NCI-H2227 (cell line): ENCODE results near the gene TLN1.

Source experiments
- DNase-seq: peaks from one replicate; lab custom pipeline; 2025; ENCODE audit not compliant: unreplicated experiment; lab: John Stamatoyannopoulos, UW

TLN1 gene

DNA sequence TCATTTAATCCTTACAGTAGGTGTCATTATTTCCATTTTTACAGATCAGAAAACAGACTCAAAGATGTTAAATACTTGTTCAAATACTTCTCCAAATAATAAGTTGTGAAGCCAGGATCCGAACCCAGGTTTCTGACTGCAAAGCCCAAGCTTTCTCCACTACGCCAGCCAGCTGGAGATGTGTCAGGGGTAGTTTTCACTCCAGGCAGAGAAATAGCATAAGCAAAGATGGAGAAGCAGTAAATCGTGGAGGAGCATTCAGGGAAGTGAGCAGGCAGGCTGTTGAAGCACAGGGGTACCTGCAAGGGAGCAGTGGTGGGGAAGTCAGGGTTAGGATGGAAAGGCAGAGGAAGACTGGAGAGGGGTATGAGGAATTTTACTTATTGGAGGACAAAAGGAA is 2.9 kb downstream of the TLN1 start:
- DNase-seq, result no peak

DNA sequence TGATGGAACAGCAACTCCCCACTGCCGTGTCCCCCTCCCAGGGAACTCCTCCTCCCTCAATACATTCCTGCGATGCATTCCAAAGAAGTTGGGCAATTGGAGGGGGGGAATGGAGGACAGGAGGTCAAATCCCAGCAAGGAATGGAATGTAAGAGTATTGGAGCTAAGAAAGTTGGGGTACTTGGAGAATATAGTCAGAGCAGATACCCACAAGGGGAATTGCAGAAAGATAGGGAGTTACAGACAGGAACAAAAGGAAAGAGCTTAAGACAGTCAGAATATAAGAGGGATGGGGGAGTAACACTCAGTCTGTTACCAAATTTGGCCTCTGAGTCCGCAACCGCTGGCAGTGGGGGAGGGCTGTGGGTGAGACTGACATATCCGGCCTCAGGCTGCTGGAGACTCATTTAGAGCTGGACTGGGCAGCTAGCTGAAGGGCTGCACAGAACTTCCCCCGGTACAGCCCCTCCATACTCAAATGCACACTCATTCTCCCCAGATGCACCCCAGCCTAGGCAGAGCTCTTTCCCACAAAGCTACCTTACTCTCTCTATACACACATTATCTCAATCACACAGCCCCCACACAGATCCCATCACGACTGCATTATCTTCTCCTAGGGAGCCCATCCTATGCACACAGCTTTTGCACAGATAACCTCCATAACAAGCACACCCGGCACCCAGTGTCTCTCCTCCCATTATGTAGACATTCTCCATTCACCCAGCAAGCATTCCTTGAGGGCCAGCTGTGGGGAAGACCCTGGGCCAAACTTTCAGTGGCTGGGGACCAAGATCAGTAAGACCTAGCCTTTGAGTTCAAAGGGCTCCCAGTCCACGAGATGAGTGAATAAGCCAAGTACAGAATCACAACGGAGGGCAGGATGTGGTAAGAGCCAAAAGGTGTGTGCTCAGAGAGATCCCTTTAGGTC is 3.7 kb downstream of the TLN1 start:
- no peak for DNase-seq

DNA sequence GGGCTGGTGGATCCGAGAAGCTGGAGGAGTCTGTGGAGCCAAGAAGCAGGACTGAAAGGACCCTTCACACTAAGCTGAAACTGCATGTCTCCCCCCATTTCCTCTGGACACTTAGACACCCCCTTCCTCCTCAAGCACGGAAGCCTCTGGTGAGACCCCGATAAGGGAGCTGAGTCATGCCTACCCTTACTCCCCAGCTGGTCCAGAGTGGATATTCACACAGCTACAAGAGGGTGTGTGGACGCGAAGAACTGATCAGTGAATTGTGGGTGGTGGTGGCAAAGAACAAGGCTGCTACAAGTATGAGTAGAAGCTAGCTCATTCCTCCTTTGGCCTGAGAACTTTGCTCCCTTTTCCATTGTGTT is 4.3 kb downstream of the TLN1 start:
- DNase-seq, result no peak

DNA sequence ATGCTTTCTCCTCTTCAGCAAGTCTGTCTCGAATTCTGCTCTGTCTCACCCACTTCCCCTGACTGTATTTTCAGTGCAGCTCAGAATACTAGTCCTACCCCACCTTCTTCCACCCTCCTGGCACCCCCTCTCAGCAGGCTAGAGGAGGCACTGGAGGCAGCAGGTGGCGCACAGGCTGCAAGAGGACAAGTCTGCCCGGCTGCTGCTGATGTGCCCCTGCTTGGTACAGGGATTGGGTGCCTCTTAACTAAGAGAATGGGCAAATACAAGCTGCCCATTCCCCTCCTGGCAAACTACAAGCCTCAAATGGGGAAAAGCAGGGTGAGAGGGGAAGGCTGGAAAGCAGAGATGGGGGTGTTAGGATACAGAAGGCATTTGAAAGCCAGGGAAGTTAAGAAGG is 5.1 kb downstream of the TLN1 start:
- DNase-seq, result no peak

DNA sequence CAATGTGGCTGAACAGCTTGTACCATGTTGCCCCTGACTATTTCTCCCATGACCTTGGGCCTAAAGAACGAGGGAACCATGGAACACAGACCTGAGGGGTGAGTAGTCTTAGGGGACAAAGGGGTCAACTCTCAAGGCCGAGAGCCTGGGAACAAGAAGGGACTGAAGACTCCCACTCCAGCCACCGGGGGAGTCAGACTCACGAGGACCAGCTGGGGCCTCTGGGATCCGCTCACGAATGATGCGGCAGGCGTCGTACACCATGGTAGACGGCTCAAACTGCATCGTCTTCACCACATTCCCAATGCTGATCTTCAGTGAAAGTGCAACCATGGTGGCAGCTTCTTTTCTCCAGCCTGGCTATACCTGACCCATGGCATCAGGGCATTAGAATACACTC is 6.6 kb downstream of the TLN1 start:
- DNase-seq, result no peak

DNA sequence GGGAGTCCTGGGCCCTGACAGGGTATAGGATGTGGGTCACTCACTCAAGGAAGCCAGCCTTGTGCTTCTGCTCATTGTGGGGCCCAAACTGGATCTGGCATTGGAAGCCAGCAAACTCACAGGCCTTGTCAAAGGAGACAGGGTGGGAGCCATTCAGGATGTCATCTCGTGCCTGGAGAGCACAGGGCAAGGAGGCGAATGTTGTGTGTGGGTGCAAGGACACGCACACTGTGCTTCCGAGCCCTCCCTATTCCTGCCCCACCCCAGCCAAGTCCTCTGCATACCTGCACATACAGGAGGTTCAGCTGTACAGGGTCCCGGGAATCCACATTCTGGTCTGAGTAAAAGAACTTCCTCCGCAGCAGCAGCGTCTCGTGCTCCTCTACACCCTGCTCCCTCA is 8.1 kb downstream of the TLN1 start:
- no peak for DNase-seq

DNA sequence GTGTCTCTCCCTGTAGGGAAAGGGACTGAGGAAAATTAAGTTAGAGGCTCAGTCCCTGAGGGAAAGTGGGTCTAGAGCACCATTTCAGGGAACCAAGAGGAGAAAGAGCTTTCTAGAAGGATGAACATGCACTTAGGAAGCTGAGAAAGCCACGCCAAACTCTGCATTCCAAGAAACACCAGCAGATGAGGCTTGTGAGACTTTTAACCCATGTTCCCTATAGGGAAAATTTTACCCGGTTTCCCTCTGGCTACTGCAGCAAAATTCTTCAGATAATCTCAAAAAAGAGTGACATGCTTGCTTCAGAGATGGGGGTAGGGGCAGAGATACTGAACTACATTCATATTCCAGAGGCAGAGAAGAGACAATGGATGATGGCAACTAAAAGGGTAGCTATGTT is 8.6 kb downstream of the TLN1 start:
- DNase-seq, result no peak

DNA sequence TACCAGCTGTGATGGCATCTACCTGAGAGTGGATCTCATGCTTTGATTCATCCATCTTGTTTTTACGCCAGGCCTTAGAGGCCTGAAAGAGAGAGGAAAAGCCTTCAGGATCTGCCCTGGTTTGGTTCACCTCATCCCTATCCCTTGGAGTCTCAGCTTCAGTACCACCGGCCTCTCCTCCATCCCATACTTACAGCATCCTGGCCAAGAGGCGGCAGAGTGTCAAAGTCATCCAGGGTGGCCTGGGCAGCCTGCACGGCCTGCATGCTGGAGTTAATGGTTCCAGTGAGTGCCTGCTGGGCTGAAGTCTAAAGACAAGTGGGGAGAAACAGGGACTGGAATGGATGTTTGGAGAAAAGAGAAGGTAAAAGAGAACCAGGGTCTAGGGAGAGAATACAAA is 12.4 kb downstream of the TLN1 start:
- DNase-seq, result no peak

DNA sequence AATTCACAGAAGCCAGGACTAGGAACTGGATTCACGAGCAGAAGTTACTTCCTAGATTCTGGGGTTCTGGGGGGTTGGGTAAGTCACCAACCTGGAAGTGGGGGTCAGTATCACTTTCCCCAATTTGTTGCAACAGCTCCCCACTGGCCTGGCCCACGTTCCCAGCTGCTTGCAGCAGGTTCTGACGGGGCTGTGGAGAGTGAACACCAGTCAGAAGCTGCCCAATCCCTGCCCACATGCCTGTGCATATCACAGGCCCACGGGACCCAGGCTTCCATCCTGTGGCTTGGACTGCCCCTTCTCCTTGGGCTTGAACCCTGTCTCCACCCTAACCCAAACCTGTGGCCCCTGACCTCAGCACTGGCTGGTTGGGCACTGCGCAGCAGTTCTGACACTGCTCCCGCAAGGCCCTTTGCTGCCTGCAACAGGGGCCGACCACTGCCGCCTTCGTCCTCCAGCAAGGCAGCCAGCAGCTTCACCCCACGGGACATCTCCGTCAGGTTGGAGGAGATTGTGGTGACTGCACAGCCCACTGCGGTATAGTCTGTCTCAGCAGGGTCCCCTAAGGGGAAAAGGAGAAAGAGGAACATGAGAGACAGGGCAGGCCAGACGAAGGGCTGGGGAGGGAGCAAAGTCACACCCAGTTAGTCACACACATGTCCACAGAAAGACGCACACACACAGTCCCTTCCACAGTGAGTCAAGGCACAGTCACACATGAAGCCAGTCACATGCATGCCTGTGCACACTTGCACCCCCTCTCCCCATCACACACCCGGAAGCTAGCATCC is 13.1 kb downstream of the TLN1 start:
- DNase-seq, result no peak

DNA sequence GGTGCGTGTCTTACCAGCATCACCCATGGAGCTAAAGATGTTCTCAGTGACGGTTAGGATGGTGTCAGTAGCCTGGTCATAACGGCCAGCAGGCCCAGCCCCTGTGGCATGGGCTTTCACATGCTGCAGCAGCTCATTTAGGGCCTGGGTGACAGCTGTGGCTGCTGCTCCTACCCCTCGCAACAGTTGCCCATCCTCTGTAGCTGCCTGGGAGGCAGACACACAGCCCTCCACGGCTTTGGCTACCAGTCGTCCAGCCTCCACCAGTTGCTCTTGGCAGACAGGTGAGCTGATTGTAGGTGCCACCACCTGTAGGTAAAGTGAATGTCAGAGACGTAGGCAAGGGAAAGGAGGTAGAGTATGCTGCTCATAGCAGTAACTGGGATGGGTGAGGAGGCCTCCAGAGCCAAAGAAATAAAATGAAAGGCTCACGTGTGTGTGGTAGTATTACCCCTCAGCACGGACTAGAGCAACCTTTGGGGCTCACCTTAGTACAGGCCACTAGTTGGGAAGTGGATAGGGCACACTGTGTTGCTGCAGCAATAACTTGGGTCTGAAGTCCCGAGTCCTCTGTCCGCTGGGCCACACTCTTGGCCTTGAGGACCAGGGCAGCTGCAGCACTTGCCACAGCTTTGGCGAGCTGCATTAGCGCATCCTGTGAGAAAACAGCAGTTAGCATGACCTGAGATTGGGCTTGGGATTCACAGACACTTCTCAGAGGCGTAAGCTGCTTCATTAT is 14.7 kb downstream of the TLN1 start:
- DNase-seq, result no peak

DNA sequence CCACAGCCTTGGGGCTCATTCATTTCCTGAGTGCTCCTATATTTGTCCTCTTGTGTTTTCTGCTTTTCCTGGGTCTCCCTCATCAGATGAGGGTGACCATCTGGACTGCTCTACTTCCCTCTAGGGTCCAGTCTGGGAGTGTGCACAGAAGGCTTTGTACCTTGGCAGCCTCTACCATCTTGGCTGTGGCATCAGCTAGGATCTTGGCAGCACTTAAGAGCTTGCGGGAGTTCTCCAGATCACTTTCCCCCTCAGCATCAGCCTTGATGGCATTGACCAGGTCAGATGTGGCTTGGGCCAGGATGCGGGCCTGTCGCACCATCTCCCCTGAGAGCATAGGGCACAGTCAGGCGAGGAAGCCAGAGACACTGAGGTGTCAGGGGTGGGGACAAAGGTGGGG is 15.8 kb downstream of the TLN1 start:
- DNase-seq, result no peak

DNA sequence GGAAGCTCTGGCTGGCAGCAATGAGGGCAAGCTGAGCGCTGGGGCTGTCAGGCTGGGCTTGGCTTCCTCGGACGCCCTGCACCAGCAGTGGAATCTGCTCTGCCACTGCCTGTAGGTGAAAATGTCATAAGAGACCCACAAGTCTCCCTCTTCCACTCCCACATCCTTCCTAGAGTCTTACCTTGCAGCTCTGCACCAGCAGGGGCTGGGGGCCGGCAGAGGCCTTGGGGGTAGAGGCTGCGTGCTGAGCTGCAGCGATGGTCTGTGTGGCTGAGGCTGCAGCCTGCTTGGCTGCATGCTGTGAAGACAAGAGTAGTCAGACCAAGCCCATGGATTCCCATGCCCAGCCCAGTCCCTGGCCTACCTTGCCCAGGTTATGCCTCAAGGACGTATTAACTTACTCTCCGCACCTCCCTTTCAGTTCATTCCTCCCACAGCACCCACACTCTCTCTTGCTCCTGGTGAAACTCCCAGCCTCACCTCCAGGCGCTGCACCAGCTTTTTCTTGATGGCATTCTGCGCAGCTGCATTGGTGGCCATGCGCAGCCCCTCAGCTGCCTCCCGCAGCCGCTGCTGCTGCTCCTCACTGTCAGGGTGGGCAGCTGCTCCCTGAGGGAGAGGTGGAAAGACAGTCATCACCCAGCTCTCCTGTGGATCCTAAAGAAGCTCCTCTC is 17.3 kb downstream of the TLN1 start:
- DNase-seq, result no peak

DNA sequence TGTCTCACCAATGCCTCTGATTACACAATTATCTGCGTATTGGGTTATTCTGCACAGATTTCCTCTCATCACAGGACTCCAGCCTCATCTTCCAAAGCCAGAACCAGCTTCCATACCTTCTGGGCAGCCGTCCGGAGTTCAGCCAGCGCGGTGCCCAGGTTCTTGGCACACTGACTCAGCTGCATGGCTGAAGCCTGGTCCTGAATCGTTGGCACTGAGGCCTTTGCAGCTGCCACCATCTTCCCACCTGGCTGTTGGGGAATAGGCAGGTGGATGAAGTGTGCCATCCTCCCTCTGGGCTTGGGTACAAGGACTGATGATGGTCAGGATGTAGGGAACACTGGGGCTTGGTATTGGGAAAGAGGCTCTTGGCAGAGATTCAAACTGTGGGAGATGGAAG is 17.9 kb downstream of the TLN1 start:
- DNase-seq, result no peak

DNA sequence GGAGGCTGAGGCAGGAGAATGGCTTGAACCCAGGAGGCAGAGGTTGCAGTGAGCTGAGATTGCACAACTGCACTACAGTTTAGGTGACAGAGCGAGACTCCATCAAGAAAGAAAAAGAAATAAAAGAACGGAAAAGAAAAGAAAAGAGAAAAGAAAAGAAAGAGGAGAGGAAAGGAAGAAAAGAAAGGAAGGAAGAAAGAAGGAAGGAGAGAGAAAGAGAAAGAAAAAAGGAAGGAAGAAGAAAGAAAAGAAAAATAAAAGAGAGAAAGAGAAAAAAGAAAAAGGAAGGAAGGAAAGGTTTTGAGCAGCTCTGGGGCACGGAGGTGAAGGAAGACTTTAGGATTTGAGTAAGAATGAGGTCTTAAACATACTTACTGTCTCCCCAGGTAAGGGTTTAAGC is 18.4 kb downstream of the TLN1 start:
- no peak for DNase-seq

DNA sequence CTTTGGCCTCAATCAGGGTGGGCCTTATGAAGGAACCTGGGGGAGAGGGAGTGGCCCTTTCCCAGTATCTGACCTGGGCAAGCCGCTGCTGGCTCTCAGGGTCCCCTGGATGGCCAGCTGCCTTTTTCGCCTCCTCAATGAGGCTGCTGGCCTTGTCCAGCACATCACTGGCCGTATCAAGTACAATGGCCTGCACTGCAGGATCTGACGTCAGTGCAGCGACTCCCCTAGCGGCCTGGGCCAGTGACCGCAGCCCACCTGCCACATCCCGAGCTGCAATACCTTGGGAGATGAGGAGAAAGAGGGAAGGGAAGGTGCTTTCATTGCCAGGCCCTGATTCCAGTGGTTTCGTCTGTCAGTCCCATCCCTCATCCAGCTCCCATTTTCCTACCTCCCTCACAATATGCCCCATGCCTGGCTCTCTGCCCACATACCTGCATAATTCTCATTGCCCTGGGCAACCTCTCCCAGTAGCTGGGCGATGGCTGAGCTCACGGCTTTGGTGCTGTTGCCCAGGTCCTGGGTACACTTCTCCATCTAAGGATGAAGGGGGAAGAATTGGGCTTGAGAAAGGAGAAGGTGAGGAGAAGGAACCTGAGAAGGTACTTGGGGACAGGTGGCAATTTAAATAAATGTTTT is 19.1 kb downstream of the TLN1 start:
- no peak for DNase-seq

DNA sequence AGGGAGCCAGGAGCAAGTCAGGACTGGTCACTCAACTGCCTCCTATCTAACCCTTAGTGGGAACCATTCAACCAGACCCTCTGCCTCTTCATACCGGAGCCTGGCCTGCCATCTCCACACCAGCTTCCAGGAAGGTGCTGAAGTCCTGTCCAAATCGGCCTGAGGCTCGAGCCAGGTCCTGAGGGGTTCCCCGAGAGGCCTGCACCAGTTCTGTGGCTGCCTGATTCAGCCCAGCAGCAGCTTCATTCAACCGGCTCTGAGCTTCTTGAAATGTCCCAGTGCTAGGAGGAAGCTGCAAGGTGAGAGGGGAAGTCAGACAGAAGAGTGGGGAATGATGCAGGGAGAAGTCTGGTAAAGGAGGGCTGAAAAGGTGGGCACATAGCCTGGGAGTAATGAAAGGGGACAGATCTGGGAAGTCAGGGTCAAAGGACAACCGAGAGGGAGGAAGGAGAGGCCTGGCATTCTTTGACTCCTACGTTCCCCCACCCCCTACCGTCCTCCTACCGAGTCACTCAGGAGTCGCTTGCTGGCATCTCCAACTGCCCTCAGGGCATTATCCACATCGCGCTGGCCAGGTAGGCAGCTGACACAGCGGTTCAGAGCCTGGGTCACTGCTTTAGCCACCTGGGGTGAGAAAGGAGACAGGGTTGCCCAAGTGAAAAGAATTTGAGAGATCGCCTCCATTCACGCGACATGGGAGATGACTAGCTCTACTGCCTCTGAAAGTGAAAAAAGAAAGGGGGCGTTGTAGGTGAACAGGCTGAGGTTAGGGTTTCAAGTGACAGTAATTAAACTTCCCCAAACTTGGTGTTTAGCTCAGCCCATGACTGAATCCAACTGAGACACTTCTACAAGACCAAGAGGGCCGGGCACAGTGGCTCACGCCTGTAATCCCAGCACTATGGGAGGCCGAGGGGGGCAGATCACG is 20.2 kb downstream of the TLN1 start:
- DNase-seq, result no peak

DNA sequence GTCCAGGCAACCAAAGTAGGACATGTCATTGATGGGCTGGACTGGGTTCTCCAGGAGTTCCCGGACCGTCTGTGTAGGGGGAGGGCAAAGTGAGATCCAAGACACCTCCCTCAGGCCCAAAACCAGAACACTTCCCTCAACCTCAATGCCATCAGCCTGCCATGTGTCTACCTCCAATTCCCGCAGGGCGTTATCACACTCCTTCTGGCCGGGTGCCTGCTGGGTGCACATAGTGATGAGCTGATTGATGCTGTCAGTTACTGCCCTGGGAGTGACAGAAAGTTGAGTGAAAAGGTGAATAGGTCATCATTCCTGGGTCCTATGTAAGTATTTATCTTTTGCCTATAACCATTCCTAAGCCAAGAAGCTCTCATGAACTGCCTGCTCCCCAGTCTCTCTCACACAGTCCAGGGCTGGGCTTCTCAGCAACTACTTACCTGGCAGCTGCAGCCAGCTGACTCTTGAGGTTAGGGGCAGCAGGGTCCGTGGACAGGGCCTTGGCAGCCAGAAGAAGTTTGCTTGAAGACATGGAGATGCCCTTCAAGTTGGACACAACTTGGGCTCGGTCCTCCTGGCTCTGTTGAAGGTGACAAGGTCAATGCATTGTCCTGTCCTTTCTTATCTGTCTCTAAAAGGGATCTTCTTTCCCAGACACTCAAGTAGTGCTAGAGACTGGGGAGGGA is 21.0 kb downstream of the TLN1 start:
- no peak for DNase-seq

DNA sequence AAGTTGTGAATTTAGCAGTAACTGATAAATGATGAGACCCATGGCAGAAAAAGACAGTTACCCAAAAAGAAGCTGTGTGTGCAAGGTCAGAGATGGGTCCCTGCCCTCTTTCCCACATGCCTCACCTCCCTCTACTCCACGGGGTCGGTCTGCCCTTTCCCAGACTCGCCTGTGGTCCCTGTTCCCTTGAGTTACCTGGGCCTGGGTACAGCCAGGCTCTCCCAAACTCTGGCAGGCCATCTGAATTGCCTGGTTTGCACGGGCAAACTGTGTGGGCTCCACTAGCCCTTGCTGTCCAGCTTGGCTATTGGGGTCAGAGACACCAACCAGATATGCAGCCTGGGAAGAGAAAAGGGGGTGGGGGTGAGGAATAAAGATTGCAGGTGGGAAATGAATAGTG is 23.8 kb downstream of the TLN1 start:
- no peak for DNase-seq

DNA sequence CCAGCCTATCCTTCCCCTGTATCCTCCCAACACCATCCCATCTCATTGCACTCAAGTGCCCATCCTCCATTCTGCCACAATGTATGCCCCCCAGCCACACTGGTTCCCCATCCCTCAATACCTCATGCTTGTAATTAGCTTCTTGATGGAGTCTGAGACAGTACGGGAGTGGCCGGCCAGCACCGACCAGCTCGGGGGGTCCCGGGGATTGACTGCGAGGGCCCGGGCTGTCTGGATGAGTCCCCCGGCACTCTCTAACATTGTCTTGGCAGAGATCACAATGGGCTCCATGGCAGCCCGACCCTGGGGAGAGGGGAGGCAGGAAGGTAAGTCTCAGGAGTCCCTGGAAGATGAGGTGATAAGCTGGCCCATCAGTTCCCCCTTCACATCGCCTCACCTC is 25.0 kb downstream of the TLN1 start:
- DNase-seq, result no peak
